Measurements from ENCODE around the gene MIX23. TPM values are rescaled to one million over a fixed set of nuclear protein-coding genes. Genes with fewer than 3 reads are reported as not detected.

Gene MIX23
- total RNA-seq: 28.6 TPM
- long read RNA-seq, transcript CCDC58-201 (5 exons, 720 nt): major isoform, 9 of 17 reads
- long read RNA-seq, partial matches to known transcripts: 0 of 17 reads
- long read RNA-seq, other reads (novel, unspliced or antisense): 6 of 17 reads

GRCh38 chr3:122382888-122383666, at the start of gene MIX23:
TSS of gene MIX23 (minus strand) at chr3:122383231. CDS start at chr3:122383224, 7 bp downstream.
- ATAC-seq: peak; percentile 87
- intact Hi-C loops (cut with micrococcal nuclease): no loop called here
- peak; percentile 90 for DNase-seq

GRCh38 chr3:122430371-122430770, 47.3 kb upstream of the MIX23 start:
- ATAC-seq (no peak), DNase-seq (no peak)
- intact Hi-C loops (cut with micrococcal nuclease): no loop called here

DNA sequence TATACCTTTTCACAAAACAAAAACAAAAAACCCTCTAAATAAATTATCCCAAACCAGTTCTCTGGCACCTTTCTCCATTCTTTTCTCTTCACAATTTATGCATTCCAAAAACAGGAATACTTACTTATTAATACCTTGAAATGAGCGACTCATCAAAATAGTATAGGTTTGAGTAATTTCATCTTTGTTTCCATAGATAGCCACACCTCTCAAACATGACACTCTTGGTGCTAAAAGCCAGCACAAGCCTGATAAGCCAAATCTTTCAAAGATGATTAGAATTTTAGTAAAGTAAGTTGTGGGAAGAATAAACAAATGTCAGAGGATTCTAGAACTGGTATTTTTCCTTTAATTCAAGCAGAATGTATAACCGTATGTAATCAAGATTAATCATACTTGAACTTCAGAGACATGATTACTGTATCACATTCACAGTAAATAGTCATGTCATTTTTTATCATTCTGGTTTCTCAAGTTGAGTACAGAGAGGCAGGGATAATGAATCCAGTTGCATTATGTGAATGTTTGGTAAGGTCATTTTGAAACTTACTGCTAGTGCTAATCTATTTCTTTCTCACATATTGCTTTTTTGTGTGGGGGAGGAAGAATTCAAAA, 44.9 kb upstream of the MIX23 start:
- ATAC-seq (no peak), DNase-seq (no peak)
- intact Hi-C loops (cut with micrococcal nuclease): no loop called here

- no peak for DNase-seq
- no peak for ATAC-seq
- intact Hi-C loops (cut with micrococcal nuclease): no loop called here
These were observed 38.8 kb upstream of the MIX23 start for GRCh38 chr3:122421836-122422235.

- DNase-seq: no peak
- intact Hi-C loops (cut with micrococcal nuclease): no loop called here
These were observed 38.1 kb upstream of the MIX23 start for GRCh38 chr3:122421101-122421500.

DNA sequence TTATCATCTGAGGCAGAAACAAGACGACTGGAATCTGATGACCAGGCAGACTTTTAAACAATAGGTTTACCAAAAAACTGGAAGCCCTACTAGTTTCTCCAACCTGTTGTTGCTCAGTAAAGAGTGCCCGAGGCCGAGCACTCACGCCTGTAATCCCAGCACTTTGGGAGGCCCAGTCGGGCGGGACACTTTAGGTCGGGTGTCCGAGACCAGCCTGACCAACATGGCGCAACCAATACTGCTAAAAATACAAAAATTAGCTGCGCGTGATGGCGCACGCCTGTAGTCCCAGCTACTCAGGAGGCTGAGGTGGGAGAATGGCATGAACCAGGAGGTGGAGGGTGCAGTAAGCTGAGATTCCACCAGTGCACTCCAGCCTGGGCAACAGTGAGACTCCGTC, 33.9 kb upstream of the MIX23 start:
- intact Hi-C loops (cut with micrococcal nuclease): no loop called here
- no peak for DNase-seq
- no peak for ATAC-seq

More at GRCh38 chr3:122421101-122421500, 38.1 kb upstream of the MIX23 start:
- no peak for ATAC-seq

DNA sequence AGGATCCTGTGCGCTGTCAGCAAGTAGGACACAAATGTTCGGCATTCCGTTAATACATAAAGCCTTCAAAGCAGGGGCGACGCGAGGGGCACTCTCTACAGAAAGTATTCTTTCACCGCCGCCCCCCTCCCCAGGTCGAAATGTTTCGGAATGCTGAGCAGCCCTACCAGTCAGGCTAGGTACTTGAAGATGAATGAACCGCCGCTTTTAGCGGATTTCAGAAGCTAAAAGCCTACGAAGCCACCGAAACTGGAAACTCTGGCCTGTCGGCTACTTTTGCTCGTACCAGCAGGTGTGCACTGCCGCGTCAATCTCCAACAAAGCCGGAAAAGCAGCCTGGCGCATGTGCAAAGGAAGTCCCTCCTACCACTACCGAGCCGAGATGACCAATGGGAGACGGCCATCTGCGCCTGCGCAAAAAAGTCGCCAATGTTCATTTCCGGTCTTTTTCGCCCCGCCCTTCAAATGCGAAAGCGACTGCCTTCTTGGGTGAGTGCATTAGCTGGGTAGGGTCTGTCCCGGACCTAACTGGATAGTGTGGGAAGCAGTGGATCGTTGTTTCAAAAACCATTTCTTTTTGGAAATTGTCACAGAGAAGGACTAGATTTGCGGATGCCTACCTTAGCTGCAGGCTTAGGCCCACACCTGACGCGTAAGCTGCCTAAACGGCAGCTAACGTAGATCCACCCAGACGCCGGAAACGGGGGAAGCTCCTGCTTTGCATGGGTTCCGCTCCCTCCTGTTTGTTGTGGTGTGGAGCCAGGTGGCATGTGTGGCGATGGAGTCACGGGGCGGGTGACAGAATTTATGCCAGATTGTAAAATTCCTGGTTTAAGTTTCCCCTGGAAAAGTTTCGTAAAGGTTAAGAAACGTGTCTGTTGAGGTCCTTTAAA, 33.0 kb upstream of the MIX23 start, which contains the start of gene WDR5B:
TSS of gene WDR5B (minus strand) at position 301 of the 893 bp plus-strand sequence. CDS start 534 bp downstream, outside the sequence.
- ATAC-seq (peak; percentile 97), DNase-seq (peak; percentile 97)
- intact Hi-C loops (cut with micrococcal nuclease): no loop called here

DNA sequence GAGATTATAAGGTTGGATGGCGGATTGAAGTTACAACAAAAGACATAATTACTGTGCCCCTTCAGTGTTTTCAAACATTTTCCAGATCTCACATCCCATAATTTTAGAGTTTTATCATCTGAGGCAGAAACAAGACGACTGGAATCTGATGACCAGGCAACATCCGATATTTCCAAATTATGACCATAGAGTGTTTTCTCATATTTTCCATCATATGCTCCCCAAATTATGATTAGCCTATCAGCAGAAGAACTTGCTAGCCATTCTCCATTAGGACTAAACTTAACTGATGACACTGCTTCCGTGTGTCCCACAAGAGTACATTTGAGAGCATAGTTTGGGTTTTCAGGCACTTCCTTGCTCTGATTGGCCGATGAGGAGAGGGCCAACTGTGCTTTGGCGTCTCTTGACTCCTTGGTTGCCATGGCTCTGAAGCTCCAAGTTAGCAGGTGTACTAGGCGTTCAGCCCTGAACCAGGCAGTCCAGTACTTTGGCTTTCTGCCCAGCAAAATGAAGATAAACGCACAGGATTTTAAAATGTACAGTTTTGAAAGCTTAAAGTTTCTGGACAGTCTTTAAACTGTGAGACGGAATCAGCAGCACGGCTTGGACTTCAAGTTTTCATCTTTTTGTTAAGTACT, 32.2 kb upstream of the MIX23 start:
- ATAC-seq (peak; percentile 29), DNase-seq (no peak)
- intact Hi-C loops (cut with micrococcal nuclease): no loop called here

- DNase-seq (no peak), ATAC-seq (no peak)
- intact Hi-C loops (cut with micrococcal nuclease): no loop called here
These were observed 31.4 kb upstream of the MIX23 start for GRCh38 chr3:122414391-122414790.

- intact Hi-C loops (cut with micrococcal nuclease): no loop called here
- ATAC-seq (no peak), DNase-seq (no peak)
These were observed 27.6 kb upstream of the MIX23 start for GRCh38 chr3:122410639-122411038.

DNA sequence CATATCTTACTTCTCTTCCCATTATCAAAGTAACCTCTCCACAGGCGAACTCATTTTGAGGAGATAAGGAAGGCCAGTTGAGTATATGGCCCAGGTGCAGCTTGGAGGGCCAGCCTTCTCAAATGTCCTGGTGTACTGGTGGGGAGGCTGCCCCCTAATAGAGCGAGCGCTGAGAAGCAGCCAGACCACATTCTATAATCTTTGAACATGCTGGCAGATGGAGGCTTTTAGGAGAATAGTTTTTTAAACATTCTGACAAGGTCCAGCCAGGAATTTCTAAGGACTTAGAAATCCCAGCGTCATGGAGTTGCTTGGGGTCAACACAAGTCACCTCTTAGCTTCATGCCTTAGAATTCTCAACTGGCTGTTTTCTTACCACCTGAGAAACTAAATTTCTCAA, 27.1 kb upstream of the MIX23 start:
- DNase-seq (no peak), ATAC-seq (no peak)
- intact Hi-C loops (cut with micrococcal nuclease): no loop called here

- no peak for ATAC-seq
- DNase-seq: no peak
- intact Hi-C loops (cut with micrococcal nuclease): no loop called here
These were observed 26.4 kb upstream of the MIX23 start for GRCh38 chr3:122409446-122409845.

GRCh38 chr3:122407946-122408345, 24.9 kb upstream of the MIX23 start:
- no peak for DNase-seq
- no peak for ATAC-seq
- intact Hi-C loops (cut with micrococcal nuclease): no loop called here

GRCh38 chr3:122406198-122406597, 23.2 kb upstream of the MIX23 start:
- no peak for ATAC-seq
- DNase-seq: no peak

DNA sequence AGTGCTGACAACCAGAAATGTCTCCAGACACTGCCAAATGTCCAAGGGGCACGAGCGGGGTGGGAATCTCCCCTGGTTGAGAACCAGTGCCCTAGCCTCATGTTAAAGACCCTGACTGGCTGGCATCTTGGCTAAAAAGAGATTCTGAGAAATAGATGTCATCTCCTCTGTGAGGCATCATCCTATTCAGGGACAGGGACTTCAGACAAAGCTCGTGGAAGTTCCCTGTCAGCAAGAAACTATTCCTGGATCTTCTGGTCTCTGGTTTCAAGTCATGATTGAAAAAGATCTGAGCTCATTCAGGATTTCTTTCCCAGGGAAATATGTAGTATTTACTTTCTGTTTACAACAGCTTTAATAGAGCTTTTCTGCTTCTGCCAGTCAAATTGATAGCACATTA, 22.0 kb upstream of the MIX23 start:
- ATAC-seq (no peak), DNase-seq (no peak)
- intact Hi-C loops (cut with micrococcal nuclease): no loop called here

More at GRCh38 chr3:122406198-122406597, 23.2 kb upstream of the MIX23 start:
- intact Hi-C loops (cut with micrococcal nuclease): no loop called here

GRCh38 chr3:122403489-122403888, 20.5 kb upstream of the MIX23 start:
- intact Hi-C loops (cut with micrococcal nuclease): no loop called here
- DNase-seq: no peak
- no peak for ATAC-seq

GRCh38 chr3:122398920-122399319, 15.9 kb upstream of the MIX23 start:
- ATAC-seq: no peak
- intact Hi-C loops (cut with micrococcal nuclease): no loop called here
- no peak for DNase-seq

GRCh38 chr3:122397201-122397600, 14.2 kb upstream of the MIX23 start:
- intact Hi-C loops (cut with micrococcal nuclease): no loop called here
- DNase-seq (no peak), ATAC-seq (no peak)

DNA sequence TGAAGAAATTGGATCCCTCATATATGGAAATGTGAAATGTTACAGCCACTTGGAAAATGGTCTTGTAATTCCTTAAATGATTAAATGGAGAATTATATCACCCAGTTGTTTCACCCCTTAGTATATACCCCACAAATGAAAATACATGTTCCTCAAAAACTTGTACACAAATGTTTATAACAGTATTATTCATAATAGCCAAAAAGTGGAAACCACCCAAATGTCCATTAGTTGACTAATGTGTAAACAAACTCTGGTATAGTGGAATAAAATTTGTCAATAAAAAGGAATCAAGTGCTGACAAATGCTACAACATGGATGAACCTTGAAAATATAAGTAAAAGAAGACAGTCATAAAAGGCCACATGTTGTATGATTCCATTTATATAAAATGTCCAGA, 13.5 kb upstream of the MIX23 start:
- DNase-seq: no peak
- intact Hi-C loops (cut with micrococcal nuclease): no loop called here
- ATAC-seq: no peak

All from left ventricle myocardium superior (tissue), 1 donor.